ENCODE data around the gene ZNF568. TPM values are rescaled to one million over a fixed set of nuclear protein-coding genes. Genes with fewer than 3 reads are reported as not detected.

ZNF568 gene
- total RNA-seq, 1 experiment from 2014 or later: not detected

DNA sequence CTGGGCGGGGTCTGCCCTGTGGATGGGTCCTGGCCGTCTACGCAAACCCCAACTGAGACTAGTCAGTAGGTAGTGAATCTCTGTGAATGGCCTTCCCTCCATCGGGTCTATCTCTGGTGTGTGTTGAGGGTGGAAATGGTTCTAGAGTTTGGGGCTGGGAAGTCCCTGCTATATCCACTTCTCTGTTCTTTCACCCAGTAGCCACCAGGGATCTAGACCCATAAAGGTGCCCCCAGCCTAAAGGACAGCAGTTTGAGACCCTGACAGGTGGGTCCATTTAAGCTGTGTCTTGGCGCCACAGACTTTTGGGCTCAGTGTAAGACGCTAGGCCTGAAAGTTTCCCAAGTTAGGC lies 57.7 kb downstream of the ZNF568 start:
- Histone ChIP-seq H2AFZ (ENCODE audit: low read length) (no peak overlapping the region), H3F3A (ENCODE audit: low read length, unreplicated experiment) (no peaks in the 10 kb centered on the region), H3K79me2 (ENCODE audit: low read length) (no peaks in the 10 kb centered on the region), H3K4me3 (ENCODE audit: low read length) (no peak overlapping the region), H3K9me3 (ENCODE audit: low read length) (no peaks in the 10 kb centered on the region), H3K27ac (ENCODE audit: low read length) (no peak overlapping the region), H3K4me1 (ENCODE audit: insufficient read depth, low read length) (no peaks in the 10 kb centered on the region), H3K9ac (ENCODE audit: low read length) (no peak overlapping the region), H3K27me3 (ENCODE audit: low read length) (no peaks in the 10 kb centered on the region), H4K20me1 (ENCODE audit: low read length) (no peaks in the 10 kb centered on the region), H3K36me3 (ENCODE audit: low read depth, low read length) (no peaks in the 10 kb centered on the region), H3K4me2 (ENCODE audit: low read length) (no peak overlapping the region), H3K9me2 (replicated peaks; ENCODE audit: low read length) (no peaks in the 10 kb centered on the region)
- TF ChIP-seq, protein P1, sequence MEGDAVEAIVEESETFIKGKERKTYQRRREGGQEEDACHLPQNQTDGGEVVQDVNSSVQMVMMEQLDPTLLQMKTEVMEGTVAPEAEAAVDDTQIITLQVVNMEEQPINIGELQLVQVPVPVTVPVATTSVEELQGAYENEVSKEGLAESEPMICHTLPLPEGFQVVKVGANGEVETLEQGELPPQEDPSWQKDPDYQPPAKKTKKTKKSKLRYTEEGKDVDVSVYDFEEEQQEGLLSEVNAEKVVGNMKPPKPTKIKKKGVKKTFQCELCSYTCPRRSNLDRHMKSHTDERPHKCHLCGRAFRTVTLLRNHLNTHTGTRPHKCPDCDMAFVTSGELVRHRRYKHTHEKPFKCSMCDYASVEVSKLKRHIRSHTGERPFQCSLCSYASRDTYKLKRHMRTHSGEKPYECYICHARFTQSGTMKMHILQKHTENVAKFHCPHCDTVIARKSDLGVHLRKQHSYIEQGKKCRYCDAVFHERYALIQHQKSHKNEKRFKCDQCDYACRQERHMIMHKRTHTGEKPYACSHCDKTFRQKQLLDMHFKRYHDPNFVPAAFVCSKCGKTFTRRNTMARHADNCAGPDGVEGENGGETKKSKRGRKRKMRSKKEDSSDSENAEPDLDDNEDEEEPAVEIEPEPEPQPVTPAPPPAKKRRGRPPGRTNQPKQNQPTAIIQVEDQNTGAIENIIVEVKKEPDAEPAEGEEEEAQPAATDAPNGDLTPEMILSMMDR (conservative IDR thresholded peaks at IDR 0.05; ENCODE audit: low read depth, low read length): no peak
- TF ChIP-seq EZH2phosphoT487 (IDR thresholded peaks at IDR 0.05; ENCODE audit: borderline replicate concordance, low read length): no peak
- TF ChIP-seq EZH2 (IDR thresholded peaks at IDR 0.05; ENCODE audit: low read length, unreplicated experiment): no peak
- ATAC-seq (no peak), DNase-seq (no peak)
- intact Hi-C loops (cut with micrococcal nuclease): no loop called here
- ChIA-PET CTCF (no interaction called here), POLR2A (ENCODE audit: unreplicated experiment) (no interaction called here)
- no TSS peak for BruUV-seq (replicated peaks)

DNA sequence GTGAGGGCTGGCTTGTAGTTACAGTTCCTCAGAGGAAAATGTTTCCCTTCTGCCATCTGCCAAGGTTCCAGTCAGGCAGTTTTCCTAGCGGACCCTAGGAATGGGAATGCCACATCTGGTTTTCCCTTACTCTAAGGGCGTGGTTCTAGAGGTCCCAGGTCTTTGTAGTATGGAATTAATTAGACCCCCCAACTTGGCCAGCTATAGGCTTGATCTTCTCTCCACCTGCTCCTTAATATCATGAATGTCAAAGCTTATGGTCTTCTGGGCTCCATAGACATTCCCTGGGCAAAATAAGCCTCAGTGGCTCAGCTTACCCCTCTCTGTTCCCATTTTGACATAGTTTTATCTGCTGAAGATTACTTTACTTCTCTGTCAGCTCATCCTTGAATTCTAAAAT lies 70.0 kb downstream of the ZNF568 start:
- no peak overlapping the region for H3K4me3 ChIP-seq (ENCODE audit: low read length)
- intact Hi-C loops (cut with micrococcal nuclease): no loop called here
- CTCF ChIA-PET: no interaction called here
- no TSS peak for BruUV-seq (replicated peaks)
- no peaks in the 10 kb centered on the region for H3K9me2 ChIP-seq (replicated peaks; ENCODE audit: low read length)
- ATAC-seq (no peak), DNase-seq (no peak)
- TF ChIP-seq EZH2phosphoT487 (IDR thresholded peaks at IDR 0.05; ENCODE audit: borderline replicate concordance, low read length) (no peak), EZH2 (IDR thresholded peaks at IDR 0.05; ENCODE audit: low read length, unreplicated experiment) (no peak)
- TF ChIP-seq, protein P1 (conservative IDR thresholded peaks at IDR 0.05; ENCODE audit: low read depth, low read length): no peak
- no peak overlapping the region for H3K4me2 ChIP-seq (ENCODE audit: low read length)
- no peak overlapping the region for H3K9ac ChIP-seq (ENCODE audit: low read length)
- POLR2A ChIA-PET (ENCODE audit: unreplicated experiment): no interaction called here
- no peaks in the 10 kb centered on the region for H3K36me3 ChIP-seq (ENCODE audit: low read depth, low read length)
- H4K20me1 ChIP-seq (ENCODE audit: low read length): no peaks in the 10 kb centered on the region
- H3K9me3 ChIP-seq (ENCODE audit: low read length): no peaks in the 10 kb centered on the region
- H3F3A ChIP-seq (ENCODE audit: low read length, unreplicated experiment): no peaks in the 10 kb centered on the region
- H2AFZ ChIP-seq (ENCODE audit: low read length): no peak overlapping the region
- no peaks in the 10 kb centered on the region for H3K79me2 ChIP-seq (ENCODE audit: low read length)
- H3K27ac ChIP-seq (ENCODE audit: low read length): no peak overlapping the region
- no peaks in the 10 kb centered on the region for H3K4me1 ChIP-seq (ENCODE audit: insufficient read depth, low read length)
- H3K27me3 ChIP-seq (ENCODE audit: low read length): no peaks in the 10 kb centered on the region

DNA sequence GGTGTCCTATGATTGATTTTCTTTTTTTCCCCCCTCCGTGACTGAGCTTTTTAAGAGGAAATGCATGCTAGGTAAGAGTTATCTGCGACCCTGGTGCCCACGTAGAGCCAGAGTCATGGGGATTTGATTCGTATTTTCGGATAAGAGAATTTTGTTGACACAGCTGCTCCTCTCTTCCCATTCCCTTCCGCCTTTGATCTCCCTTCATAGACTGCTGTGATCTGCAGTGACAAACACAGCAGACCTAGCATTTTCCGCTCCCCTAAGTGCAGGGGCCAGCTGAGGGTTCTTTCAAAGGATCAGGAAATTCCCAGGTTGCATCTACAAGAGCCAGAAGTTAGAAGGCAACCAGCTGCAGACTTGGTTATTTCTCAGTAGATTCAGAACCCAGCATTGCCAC lies 70.5 kb downstream of the ZNF568 start:
- no peak for ATAC-seq
- POLR2A ChIA-PET (ENCODE audit: unreplicated experiment): no interaction called here
- intact Hi-C loops (cut with micrococcal nuclease): no loop called here

More for the DNA sequence above, 70.5 kb downstream of the ZNF568 start:
- DNase-seq: no peak
- CTCF ChIA-PET: no interaction called here
- TF ChIP-seq EZH2 (IDR thresholded peaks at IDR 0.05; ENCODE audit: low read length, unreplicated experiment) (no peak), EZH2phosphoT487 (IDR thresholded peaks at IDR 0.05; ENCODE audit: borderline replicate concordance, low read length) (no peak)
- TF ChIP-seq, protein P1 (conservative IDR thresholded peaks at IDR 0.05; ENCODE audit: low read depth, low read length): no peak
- Histone ChIP-seq H3K27ac (ENCODE audit: low read length) (no peak overlapping the region), H3K36me3 (ENCODE audit: low read depth, low read length) (no peaks in the 10 kb centered on the region), H3K4me1 (ENCODE audit: insufficient read depth, low read length) (no peaks in the 10 kb centered on the region), H3K4me2 (ENCODE audit: low read length) (no peak overlapping the region), H3K9me2 (replicated peaks; ENCODE audit: low read length) (no peaks in the 10 kb centered on the region), H3K9me3 (ENCODE audit: low read length) (no peaks in the 10 kb centered on the region), H2AFZ (ENCODE audit: low read length) (no peak overlapping the region), H3F3A (ENCODE audit: low read length, unreplicated experiment) (no peaks in the 10 kb centered on the region), H3K9ac (ENCODE audit: low read length) (no peak overlapping the region), H3K79me2 (ENCODE audit: low read length) (no peaks in the 10 kb centered on the region), H3K27me3 (ENCODE audit: low read length) (no peaks in the 10 kb centered on the region), H4K20me1 (ENCODE audit: low read length) (no peaks in the 10 kb centered on the region), H3K4me3 (ENCODE audit: low read length) (no peak overlapping the region)
- no TSS peak for BruUV-seq (replicated peaks)

All from PC-3 (cell line).